Skeletal muscle satellite cell (primary cell): Measurements from ENCODE around the gene ZNF799. TPM values are rescaled to one million over a fixed set of nuclear protein-coding genes. Genes with fewer than 3 reads are reported as not detected.

ENCODE experiments used
- H3K27me3 ChIP-seq: 2 replicates; pipeline ENCODE4 v1.7.0; 2013; ENCODE audit warnings: low read length; ENCODE audit not compliant: control insufficient read depth, insufficient read depth
- H3K36me3 ChIP-seq: 2 replicates; pipeline ENCODE4 v1.7.0; 2013; ENCODE audit warnings: mild to moderate bottlenecking, control low read depth, low read length; ENCODE audit not compliant: insufficient read depth
- H3K4me1 ChIP-seq: 2 replicates; pipeline ENCODE4 v1.7.0; 2013; ENCODE audit warnings: low read length; ENCODE audit not compliant: control insufficient read depth, insufficient read depth
- H3K4me2 ChIP-seq: 2 replicates; pipeline ENCODE4 v1.7.0; 2013; ENCODE audit warnings: mild to moderate bottlenecking, low read length
- H3K4me3 ChIP-seq: 2 replicates; pipeline ENCODE4 v1.7.0; 2013; ENCODE audit warnings: low read length
- H3K9ac ChIP-seq: 2 replicates; pipeline ENCODE4 v1.7.0; 2013; ENCODE audit warnings: mild to moderate bottlenecking, low read depth, low read length, moderate library complexity
- H3K9me3 ChIP-seq: replicated peaks from 2 replicates; pipeline ENCODE4 v1.7.0; 2013; ENCODE audit warnings: mild to moderate bottlenecking, control low read depth, low read length
- small RNA-seq: library from RNA; depleted of rRNA; stranded (forward); fragments of <200 nt; gene quantifications from one replicate; pipeline ENCODE3, GENCODE V24; 2012

ZNF799 gene

DNA sequence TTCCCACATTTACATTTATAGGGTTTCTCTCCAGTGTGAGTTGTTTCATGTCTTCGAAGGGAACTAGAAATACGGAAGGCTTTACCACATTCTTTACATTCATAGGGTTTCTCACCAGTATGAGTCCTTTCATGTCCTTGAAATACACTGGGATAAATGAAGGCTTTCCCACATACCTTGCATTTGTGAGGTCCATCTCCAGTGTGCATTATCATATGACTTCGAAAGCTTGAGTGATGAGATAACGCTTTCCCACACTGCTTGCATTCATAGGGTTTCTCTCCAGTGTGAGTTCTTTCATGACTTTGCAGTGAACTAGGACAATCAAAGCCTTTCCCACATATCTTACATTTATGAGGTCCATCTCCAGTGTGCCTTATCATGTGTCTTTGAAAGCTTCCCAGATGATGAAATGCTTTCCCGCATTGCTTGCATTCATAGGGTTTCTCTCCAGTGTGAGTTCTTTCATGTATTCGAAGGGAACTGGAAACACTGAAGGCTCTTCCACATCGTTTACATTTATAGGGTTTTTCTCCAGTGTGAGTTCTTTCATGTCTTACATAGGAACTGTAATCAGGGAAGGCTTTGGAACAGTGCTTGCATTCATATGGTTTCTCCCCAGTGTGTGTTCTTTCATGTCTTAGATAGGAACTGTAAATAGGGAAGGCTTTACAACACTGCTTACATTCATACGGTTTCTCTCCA, 50.7 kb downstream of the ZNF799 start:
- H3K4me1 ChIP-seq = no peaks in the 10 kb centered on the region
- H3K4me2 ChIP-seq = no peak overlapping the region
- peaks cover 67% of the 10 kb centered on the region for H3K9me3 ChIP-seq
- H3K9ac ChIP-seq = no peak overlapping the region
- H3K4me3 ChIP-seq = no peak overlapping the region
- no peaks in the 10 kb centered on the region for H3K27me3 ChIP-seq
- H3K36me3 ChIP-seq = peaks cover 20% of the 10 kb centered on the region

GRCh38 chr19:12346896-12347295, 54.2 kb downstream of the ZNF799 start:
- no peaks in the 10 kb centered on the region for H3K4me1 ChIP-seq
- no peaks in the 10 kb centered on the region for H3K27me3 ChIP-seq
- no peak overlapping the region for H3K4me3 ChIP-seq
- no peak overlapping the region for H3K4me2 ChIP-seq
- H3K9ac ChIP-seq = no peak overlapping the region
- peaks cover 58% of the 10 kb centered on the region for H3K9me3 ChIP-seq
- H3K36me3 ChIP-seq = peaks cover 20% of the 10 kb centered on the region

DNA sequence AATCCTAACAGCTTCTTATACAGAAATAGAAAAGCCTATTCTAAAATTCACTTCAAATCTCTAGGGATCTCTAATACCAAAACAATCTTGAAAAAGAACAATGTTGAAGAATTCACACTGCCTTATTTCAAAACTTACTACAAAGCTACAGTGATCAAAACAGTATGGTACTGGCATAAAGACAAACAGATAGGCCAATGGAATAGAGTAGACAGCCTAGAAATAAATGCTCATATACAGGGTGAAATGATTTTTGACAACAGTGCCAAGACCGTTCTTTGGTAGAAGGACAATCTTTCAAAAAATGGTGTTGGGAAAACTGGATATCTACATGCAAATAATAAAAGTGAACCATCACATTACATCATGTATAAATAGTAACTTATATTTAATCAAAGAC, 55.9 kb downstream of the ZNF799 start:
- no peak overlapping the region for H3K4me3 ChIP-seq
- peaks cover 8% of the 10 kb centered on the region for H3K36me3 ChIP-seq
- no peak overlapping the region for H3K9ac ChIP-seq
- H3K4me2 ChIP-seq = no peak overlapping the region
- no peaks in the 10 kb centered on the region for H3K4me1 ChIP-seq
- H3K9me3 ChIP-seq = peaks cover 45% of the 10 kb centered on the region
- H3K27me3 ChIP-seq = no peaks in the 10 kb centered on the region

Small RNAs within 50 kb of the gene (small RNA-seq; reads per million reads assigned to genes)
- not detected for gene RPS29P23
